ENCODE data around the gene CSRNP3.

Gene CSRNP3

GRCh38 chr2:165675551-165675968, 206.1 kb downstream of the CSRNP3 start:
- no peak for DNase-seq
- Mint-ChIP-seq H3K27me3 (ENCODE audit: low read depth, poor library complexity) (no peaks in the 10 kb centered on the region), H3K36me3 (ENCODE audit: low read depth) (peaks cover 79% of the 10 kb centered on the region), H3K4me3 (no peak overlapping the region), H3K9me3 (peaks cover 12% of the 10 kb centered on the region), H3K27ac (no peak overlapping the region), H3K4me1 (peaks cover 5% of the 10 kb centered on the region)
- no peak for TF ChIP-seq CTCF (IDR thresholded peaks at IDR 0.05)

- Mint-ChIP-seq H3K9me3 (no peaks in the 10 kb centered on the region), H3K36me3 (ENCODE audit: low read depth) (peaks cover 62% of the 10 kb centered on the region), H3K27ac (no peak overlapping the region), H3K4me1 (peaks cover 12% of the 10 kb centered on the region), H3K27me3 (ENCODE audit: low read depth, poor library complexity) (no peaks in the 10 kb centered on the region), H3K4me3 (no peak overlapping the region)
- TF ChIP-seq CTCF (IDR thresholded peaks at IDR 0.05) = no peak
- no peak for DNase-seq
Observed at GRCh38 chr2:165678882-165679281, 209.4 kb downstream of the CSRNP3 start.

GRCh38 chr2:165679621-165680020, 210.1 kb downstream of the CSRNP3 start:
- Mint-ChIP-seq H3K4me3 (no peak overlapping the region), H3K9me3 (no peaks in the 10 kb centered on the region), H3K36me3 (ENCODE audit: low read depth) (peaks cover 61% of the 10 kb centered on the region), H3K27ac (no peak overlapping the region), H3K27me3 (ENCODE audit: low read depth, poor library complexity) (no peaks in the 10 kb centered on the region), H3K4me1 (peaks cover 13% of the 10 kb centered on the region)
- DNase-seq = no peak
- TF ChIP-seq CTCF (IDR thresholded peaks at IDR 0.05) = no peak

GRCh38 chr2:165681841-165682240, 212.3 kb downstream of the CSRNP3 start:
- H3K4me3 Mint-ChIP-seq = no peak overlapping the region
- peaks cover 62% of the 10 kb centered on the region for H3K36me3 Mint-ChIP-seq (ENCODE audit: low read depth)
- H3K4me1 Mint-ChIP-seq = peaks cover 25% of the 10 kb centered on the region
- H3K9me3 Mint-ChIP-seq = no peaks in the 10 kb centered on the region
- H3K27me3 Mint-ChIP-seq (ENCODE audit: low read depth, poor library complexity) = no peaks in the 10 kb centered on the region
- TF ChIP-seq CTCF (IDR thresholded peaks at IDR 0.05) = no peak
- H3K27ac Mint-ChIP-seq = no peak overlapping the region
- no peak for DNase-seq

GRCh38 chr2:165682546-165682945, 213.0 kb downstream of the CSRNP3 start:
- no peak for TF ChIP-seq CTCF (IDR thresholded peaks at IDR 0.05)
- Mint-ChIP-seq H3K4me1 (peaks cover 32% of the 10 kb centered on the region), H3K4me3 (no peak overlapping the region), H3K27me3 (ENCODE audit: low read depth, poor library complexity) (no peaks in the 10 kb centered on the region), H3K36me3 (ENCODE audit: low read depth) (peaks cover 60% of the 10 kb centered on the region), H3K9me3 (no peaks in the 10 kb centered on the region), H3K27ac (no peak overlapping the region)
- DNase-seq = no peak

GRCh38 chr2:165686800-165687199, 217.3 kb downstream of the CSRNP3 start:
- H3K27ac Mint-ChIP-seq = peak overlapping the region; percentile 98
- no peaks in the 10 kb centered on the region for H3K27me3 Mint-ChIP-seq (ENCODE audit: low read depth, poor library complexity)
- TF ChIP-seq CTCF (IDR thresholded peaks at IDR 0.05) = no peak
- no peaks in the 10 kb centered on the region for H3K9me3 Mint-ChIP-seq
- H3K4me3 Mint-ChIP-seq = no peak overlapping the region
- H3K36me3 Mint-ChIP-seq (ENCODE audit: low read depth) = peaks cover 34% of the 10 kb centered on the region
- peaks cover 39% of the 10 kb centered on the region for H3K4me1 Mint-ChIP-seq
- no peak for DNase-seq

Data from nephron progenitor cell (in vitro differentiated cells).